Right ventricle myocardium inferior (tissue), 1 donor: ENCODE measurements around the gene TFR2. TPM values are rescaled to one million over a fixed set of nuclear protein-coding genes. Genes with fewer than 3 reads are reported as not detected.

Experiments used
- ATAC-seq: fragments of 200-7000 bp; cut with Tn5 transposase; one replicate; pipeline ENCODE4 v1.9.1; 2020; ENCODE audit warnings: mild to moderate bottlenecking, moderate library complexity
- DNase-seq: peaks from one replicate; pipeline ENCODE4 v3.0.0; 2021; ENCODE audit errors: missing footprints
- intact Hi-C: fragments of 100-400 bp; cut with DNase I; formaldehyde crosslinking; loops from one replicate; pipeline ENCODE4 v1.11.0; 2022
- total RNA-seq: library from RNA; stranded (reverse); fragmentation: NEBNext Ultra II Directional; extraction: Animal tissue kit (Norgen Biotek cat#: 25700); gene quantifications from one replicate; pipeline ENCODE4 v1.2.1, GENCODE V29; 2021
- donor health status: DM: no; HTN: yes; CAD: no; lungs with severe emphysema.

Gene TFR2
- total RNA-seq, 1 donor from 2014 or later: 0.22 TPM

DNA sequence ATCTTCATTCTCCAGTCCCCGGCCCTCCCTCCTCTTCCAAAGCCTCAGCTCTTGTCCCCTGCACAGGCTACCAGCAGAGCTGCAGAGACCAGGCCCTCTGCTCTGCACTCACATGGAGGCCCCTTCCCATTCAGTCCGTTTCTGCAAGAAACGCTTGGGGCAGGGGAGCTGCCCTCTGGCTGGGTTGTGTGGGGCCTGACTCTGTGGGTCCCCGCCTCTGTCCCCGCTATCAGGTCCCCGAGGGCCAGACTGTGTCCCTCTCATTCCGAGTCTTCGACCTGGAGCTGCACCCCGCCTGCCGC lies 37.7 kb downstream of the TFR2 start:
- no peak for ATAC-seq
- DNase-seq: no peak
- intact Hi-C loops: no loop called here

- DNase-seq (peak; percentile 88), ATAC-seq (peak; percentile 68)
- intact Hi-C loops: loop anchor here (1.0 kb wide), 1 partner anchor 16 kb away; no protein-coding TSS in a partner anchor
These were observed 38.2 kb downstream of the TFR2 start for GRCh38 chr7:100602889-100603725.

GRCh38 chr7:100600730-100601038 lies 40.7 kb downstream of the TFR2 start:
- ATAC-seq: no peak
- intact Hi-C loops: no loop called here
- no peak for DNase-seq

DNA sequence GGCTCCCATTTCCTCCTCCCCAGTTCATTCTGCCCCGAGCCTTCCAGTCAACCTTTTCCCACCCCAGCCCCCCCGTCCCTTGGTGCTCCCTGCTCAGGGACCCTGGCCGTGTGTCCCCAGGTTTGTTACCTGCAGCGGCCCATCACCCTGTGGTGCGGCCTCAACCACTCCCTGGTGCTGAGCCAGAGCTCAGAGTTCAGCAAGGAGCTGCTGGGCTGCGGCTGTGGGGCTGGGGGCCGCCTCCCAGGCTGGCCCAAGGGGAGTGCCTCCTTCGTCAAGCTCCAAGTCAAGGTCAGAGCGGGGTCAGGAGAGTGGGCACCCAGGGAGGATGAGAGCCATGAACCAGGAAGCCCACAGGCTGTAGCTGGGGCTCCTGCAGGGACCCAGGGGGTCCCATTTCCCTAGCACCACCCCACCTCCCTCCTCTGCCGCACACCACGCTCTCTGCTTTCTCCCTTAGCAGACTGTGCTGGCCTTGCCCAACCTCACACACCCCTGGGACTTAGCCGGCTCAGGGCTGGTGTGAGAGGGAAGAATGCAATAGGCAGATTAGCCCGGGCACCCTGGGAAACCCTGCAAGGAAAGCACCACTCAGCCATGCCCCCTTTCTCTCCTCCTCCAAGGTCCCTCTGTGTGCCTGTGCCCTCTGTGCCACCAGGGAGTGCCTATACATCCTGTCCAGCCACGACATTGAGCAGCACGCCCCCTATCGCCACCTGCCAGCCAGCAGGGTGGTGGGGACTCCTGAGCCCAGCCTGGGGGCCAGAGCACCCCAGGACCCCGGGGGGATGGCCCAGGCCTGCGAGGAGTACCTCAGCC lies 41.2 kb downstream of the TFR2 start:
- ATAC-seq (no peak), DNase-seq (no peak)
- intact Hi-C loops: no loop called here

DNA sequence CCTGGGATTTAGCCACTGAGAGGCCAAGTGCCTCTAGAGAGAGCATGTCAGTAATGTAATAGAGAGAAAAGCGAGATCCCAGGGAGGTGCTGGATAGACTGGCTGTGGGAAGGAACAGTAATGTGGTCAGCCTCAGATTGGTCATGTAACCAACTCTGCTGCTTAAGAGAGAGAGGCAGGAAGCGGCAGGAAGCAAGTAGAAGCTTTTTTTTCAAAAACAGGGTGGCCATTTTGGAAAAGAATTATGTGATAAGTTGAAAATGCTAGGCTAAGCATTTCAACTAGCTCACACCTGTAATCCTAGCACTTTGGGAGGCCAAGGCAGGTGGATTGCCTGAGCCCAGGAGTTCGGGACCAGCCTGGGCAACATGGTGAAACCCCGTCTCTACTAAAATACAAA lies 42.9 kb downstream of the TFR2 start:
- intact Hi-C loops: no loop called here
- no peak for ATAC-seq
- no peak for DNase-seq

DNA sequence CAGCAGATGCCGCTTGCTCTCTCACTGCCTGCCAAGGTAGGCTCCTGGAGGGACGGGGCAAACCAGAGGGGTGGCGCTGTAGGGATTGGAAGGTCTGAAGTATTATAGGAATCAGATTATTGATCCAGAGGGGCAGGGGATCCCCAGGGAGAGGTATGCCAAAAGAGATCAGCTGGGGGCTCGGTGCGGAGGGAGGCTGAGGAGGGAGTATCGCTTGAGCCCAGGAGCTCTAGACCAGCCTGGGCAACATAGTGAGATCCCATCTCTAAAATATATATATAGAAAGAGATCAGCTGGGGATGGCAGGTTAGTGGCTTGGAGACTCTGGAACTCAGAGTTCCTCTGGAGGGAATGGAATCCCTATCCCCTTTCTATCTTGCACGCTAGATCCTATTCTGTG lies 46.2 kb downstream of the TFR2 start:
- DNase-seq (no peak), ATAC-seq (no peak)
- intact Hi-C loops: no loop called here

DNA sequence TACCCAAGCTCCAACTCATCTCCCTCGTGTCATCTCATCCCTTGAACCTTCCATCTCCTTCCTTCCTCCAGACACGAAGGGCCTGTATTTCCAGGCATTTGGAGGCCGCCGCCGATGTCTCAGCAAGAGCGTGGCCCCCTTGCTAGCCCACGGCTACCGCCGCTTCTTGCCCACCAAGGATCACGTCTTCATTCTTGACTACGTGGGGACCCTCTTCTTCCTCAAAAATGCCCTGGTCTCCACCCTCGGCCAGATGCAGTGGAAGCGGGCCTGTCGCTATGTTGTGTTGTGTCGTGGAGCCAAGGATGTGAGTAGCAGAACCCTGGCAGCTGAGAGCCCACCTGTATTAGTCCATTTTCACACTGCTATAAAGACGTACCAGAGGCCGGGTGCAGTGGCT lies 49.8 kb downstream of the TFR2 start:
- no peak for ATAC-seq
- no peak for DNase-seq
- intact Hi-C loops: no loop called here

DNA sequence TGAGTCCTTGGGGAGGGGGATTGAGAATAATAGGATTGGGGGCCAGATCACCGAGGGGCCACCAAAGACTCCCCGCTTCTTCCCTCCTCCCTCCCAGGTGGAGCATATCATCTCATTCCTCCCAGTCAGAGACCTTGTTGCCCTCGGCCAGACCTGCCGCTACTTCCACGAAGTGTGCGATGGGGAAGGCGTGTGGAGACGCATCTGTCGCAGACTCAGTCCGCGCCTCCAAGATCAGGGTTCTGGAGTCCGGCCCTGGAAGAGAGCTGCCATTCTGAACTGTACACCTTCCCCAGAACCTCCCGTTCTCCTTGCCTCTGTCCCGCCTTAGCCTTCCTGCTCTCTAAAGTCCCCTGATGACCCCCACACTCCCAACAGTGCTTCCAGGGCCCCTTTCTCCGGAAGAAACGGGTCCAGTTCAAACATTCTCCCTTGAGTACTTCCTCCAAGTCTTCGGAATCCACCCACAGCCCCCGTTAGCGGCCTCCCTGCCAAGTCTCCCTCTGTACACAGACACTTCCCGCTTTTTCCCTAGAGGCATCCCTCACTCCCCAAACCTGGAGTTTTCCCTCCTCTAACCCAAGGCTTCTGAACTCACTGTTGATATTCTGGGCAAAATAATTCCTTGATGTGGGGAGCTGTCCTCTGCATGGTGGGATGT lies 51.1 kb downstream of the TFR2 start:
- ATAC-seq (no peak), DNase-seq (no peak)
- intact Hi-C loops: no loop called here

- intact Hi-C loops: loop anchor here (5.0 kb wide), 2 partner anchors 83 to 103 kb away; partner anchors contain the start of genes GIGYF1 and GNB2
- no peak for ATAC-seq
- no peak for DNase-seq
These were observed 51.9 kb downstream of the TFR2 start for GRCh38 chr7:100589341-100589947.

- DNase-seq: peak; percentile 1
- intact Hi-C loops: loop anchor here (5.0 kb wide), 2 partner anchors 84 to 104 kb away; partner anchors contain the start of genes GIGYF1 and GNB2
- no peak for ATAC-seq
These were observed 52.9 kb downstream of the TFR2 start for GRCh38 chr7:100588438-100588837.

- intact Hi-C loops: loop anchor here (1.0 to 5.0 kb wide), 4 partner anchors 16 to 106 kb away; partner anchors contain the start of genes GIGYF1, GNB2, MOSPD3 and PCOLCE
These were observed 54.9 kb downstream of the TFR2 start, which contains the start of gene FBXO24 for GRCh38 chr7:100586266-100587025. Gene FBXO24 (plus strand): TSS chr7:100586328. CDS start chr7:100586626, 298 bp downstream.

GRCh38 chr7:100585511-100586265 lies 55.7 kb downstream of the TFR2 start, which contains the start of gene LRCH4:
Gene LRCH4 (minus strand): TSS chr7:100586129. CDS start chr7:100586100, 29 bp downstream.
- DNase-seq (peak; percentile 68), ATAC-seq (no peak)
- intact Hi-C loops: loop anchor here (2.0 to 5.0 kb wide), 3 partner anchors 27 to 107 kb away; partner anchors contain the start of genes GIGYF1, GNB2 and MOSPD3

More at GRCh38 chr7:100586266-100587025, 54.9 kb downstream of the TFR2 start, which contains the start of gene FBXO24:
- ATAC-seq (peak; percentile 93), DNase-seq (peak; percentile 100)

- DNase-seq (peak; percentile 68), ATAC-seq (no peak)
- intact Hi-C loops: loop anchor here (5.0 kb wide), 2 partner anchors 87 to 107 kb away; partner anchors contain the start of genes GIGYF1 and GNB2
These were observed 56.5 kb downstream of the TFR2 start for GRCh38 chr7:100584683-100585510.

- intact Hi-C loops: no loop called here
- DNase-seq (peak; percentile 66), ATAC-seq (no peak)
These were observed 57.2 kb downstream of the TFR2 start for GRCh38 chr7:100584054-100584682.

GRCh38 chr7:100583132-100584053 lies 58.0 kb downstream of the TFR2 start:
- intact Hi-C loops: no loop called here
- ATAC-seq (no peak), DNase-seq (peak; percentile 90)
